Effector memory CD4-positive, alpha-beta T cell (primary cell): ENCODE measurements around the gene USP6NL.

Experiments
- DNase-seq, 3 donors: peaks; one replicate each; pipeline ENCODE4 v3.0.0-alpha.2; 2020
- H3K27ac ChIP-seq: 2 replicates; pipeline ENCODE4 v1.7.0; 2013; ENCODE audit warnings: mild to moderate bottlenecking, low read length, moderate library complexity; ENCODE audit not compliant: insufficient read depth, poor library complexity, severe bottlenecking
- H3K27me3 ChIP-seq: replicated peaks from 2 replicates; pipeline ENCODE4 v1.7.0; 2013; ENCODE audit warnings: mild to moderate bottlenecking, low read length; ENCODE audit not compliant: insufficient read depth, control insufficient read depth, poor library complexity, severe bottlenecking
- H3K36me3 ChIP-seq: 2 replicates; pipeline ENCODE4 v1.7.0; 2013; ENCODE audit warnings: mild to moderate bottlenecking, low read length, moderate library complexity; ENCODE audit not compliant: control insufficient read depth, insufficient read depth
- H3K4me1 ChIP-seq: 2 replicates; pipeline ENCODE4 v1.7.0; 2013; ENCODE audit warnings: low read length, mild to moderate bottlenecking; ENCODE audit not compliant: control insufficient read depth, insufficient read depth, poor library complexity, severe bottlenecking
- H3K4me3 ChIP-seq: 2 replicates; pipeline ENCODE4 v1.7.0; 2013; ENCODE audit warnings: low read length, low read depth, mild to moderate bottlenecking; ENCODE audit not compliant: insufficient read depth, poor library complexity, severe bottlenecking
- H3K9me3 ChIP-seq: 2 replicates; pipeline ENCODE4 v1.7.0; 2013; ENCODE audit warnings: mild to moderate bottlenecking, low read length, moderate library complexity; ENCODE audit not compliant: control insufficient read depth

USP6NL gene

DNA sequence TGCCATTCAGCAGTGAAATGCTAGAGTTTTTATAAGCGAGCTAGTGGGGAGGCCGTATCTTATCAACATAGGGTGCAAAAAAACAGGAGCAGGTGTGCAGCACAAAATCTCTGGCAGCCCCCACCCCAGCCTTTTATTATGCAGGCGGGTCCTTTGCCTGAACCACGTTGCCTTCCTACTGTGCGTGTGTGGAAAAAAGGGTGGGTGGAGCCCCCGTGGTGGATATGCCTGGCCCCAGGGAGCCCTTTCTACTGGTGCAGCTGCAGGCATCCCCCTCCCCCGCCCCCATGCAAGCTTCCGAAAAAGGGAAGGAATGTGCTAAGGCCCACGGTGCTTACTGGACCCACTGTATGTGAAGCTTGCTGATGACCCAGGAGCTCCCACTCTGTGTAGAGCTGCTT, 175.9 kb downstream of the USP6NL start:
- peaks cover 9% of the 10 kb centered on the region for H3K4me1 ChIP-seq
- H3K9me3 ChIP-seq: no peaks in the 10 kb centered on the region
- no peaks in the 10 kb centered on the region for H3K27me3 ChIP-seq
- H3K27ac ChIP-seq: no peak overlapping the region
- no peak overlapping the region for H3K4me3 ChIP-seq
- H3K36me3 ChIP-seq: no peaks in the 10 kb centered on the region
- DNase-seq: no peak

DNA sequence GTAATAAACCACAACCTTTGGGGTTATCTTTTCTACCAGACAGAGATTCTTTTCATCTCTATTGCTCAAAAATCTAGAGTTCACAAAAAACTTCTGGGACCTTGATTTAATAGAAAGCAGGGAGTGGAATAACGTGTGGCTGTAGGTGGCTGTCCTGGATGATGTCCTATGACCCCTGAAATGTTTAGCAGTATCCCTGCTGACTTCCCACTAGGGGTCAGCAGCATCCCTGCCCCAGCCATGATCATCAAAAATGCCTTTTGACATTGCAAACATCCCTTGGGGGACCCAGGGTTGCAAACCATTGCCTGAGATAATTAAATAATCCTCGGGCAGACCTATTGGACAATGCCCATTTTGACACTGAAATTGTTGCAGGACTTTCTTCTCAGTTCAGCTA, 177.1 kb downstream of the USP6NL start:
- Histone ChIP-seq H3K36me3 (no peaks in the 10 kb centered on the region), H3K27ac (no peak overlapping the region)
- DNase-seq: no peak

DNA sequence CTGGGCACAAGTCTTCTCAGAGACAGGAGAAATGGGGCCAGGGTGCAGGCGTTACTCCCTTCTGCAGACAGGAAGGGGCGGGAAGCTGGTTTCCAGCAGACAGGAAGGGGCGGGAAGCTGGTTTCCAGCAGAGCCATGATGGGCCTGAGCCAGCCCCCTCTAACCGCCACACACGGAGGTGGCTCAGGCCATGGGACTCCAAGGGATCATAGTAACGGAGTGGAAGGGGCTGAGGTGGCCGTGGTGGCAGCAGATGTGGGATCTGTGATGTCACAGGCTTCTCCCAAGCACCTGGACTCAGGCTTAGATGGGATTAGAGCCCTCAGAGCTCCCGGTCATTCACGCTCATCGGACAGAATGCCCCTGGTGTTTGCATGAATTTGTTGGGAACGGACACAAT, 177.8 kb downstream of the USP6NL start:
- DNase-seq: no peak
- Histone ChIP-seq H3K27ac (no peak overlapping the region), H3K27me3 (no peaks in the 10 kb centered on the region), H3K36me3 (no peaks in the 10 kb centered on the region), H3K4me1 (no peaks in the 10 kb centered on the region), H3K4me3 (no peak overlapping the region), H3K9me3 (no peaks in the 10 kb centered on the region)

More for the DNA sequence above, 177.1 kb downstream of the USP6NL start:
- Histone ChIP-seq H3K4me3 (no peak overlapping the region), H3K4me1 (no peaks in the 10 kb centered on the region), H3K9me3 (no peaks in the 10 kb centered on the region), H3K27me3 (no peaks in the 10 kb centered on the region)

DNA sequence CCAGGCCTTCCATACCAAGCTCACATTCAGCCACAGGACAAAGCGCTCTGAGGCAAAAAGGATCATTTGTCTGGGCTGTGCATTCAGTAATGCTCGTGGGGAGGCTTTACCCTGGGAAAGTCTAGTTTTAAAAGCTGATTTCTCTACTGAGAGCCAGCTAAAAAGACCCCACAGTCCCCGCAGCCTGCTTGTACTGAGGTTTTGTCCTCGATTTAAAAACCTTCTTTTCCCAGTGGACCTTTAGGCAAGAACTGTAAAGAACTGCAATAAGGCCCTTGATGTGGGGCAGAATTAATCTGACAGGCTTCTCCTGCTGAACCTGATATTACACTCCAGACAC, 180.3 kb downstream of the USP6NL start:
- no peak for DNase-seq
- no peaks in the 10 kb centered on the region for H3K9me3 ChIP-seq
- no peaks in the 10 kb centered on the region for H3K27me3 ChIP-seq
- no peaks in the 10 kb centered on the region for H3K4me1 ChIP-seq
- H3K36me3 ChIP-seq: no peaks in the 10 kb centered on the region
- no peak overlapping the region for H3K27ac ChIP-seq
- H3K4me3 ChIP-seq: no peak overlapping the region

DNA sequence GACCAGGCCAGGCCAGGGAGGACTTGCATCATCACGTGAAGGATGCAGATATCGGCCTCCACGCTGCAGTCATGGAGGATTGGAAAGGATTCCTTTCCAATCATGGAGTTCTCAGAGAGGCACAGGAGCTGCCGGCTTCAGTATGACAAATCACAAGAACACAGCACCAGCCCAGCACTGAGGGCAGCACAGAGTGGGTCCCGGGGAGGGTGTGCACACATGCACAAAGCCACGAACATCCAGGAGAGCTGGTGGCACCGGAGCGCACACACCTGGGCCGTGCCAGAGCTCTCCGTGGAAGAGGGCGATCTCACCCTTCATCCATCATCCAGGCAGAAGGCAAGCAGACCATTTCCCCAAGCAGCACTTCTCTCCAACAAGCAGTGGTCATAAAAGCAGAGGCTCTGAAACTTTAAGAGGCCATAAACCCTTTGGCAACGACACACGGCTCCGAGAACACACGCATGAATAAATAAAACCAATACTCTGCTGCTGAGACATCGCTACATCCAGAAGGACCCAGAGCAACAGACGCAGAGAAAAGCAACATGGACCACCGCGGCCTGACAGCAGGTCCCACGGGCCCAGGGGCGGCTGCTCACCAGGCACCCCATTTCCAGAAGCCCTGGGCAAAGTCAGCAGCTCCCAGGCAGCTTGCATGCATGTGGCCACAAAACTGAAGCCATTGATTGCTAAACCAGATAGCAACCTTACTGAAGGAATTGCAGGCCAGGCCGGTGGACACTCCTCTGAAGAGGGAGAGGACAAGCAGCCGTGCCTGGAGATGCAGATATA, 180.8 kb downstream of the USP6NL start:
- DNase-seq: no peak
- no peak overlapping the region for H3K27ac ChIP-seq
- no peaks in the 10 kb centered on the region for H3K4me1 ChIP-seq
- no peaks in the 10 kb centered on the region for H3K27me3 ChIP-seq
- H3K9me3 ChIP-seq: no peaks in the 10 kb centered on the region
- H3K4me3 ChIP-seq: no peak overlapping the region
- H3K36me3 ChIP-seq: no peaks in the 10 kb centered on the region

DNA sequence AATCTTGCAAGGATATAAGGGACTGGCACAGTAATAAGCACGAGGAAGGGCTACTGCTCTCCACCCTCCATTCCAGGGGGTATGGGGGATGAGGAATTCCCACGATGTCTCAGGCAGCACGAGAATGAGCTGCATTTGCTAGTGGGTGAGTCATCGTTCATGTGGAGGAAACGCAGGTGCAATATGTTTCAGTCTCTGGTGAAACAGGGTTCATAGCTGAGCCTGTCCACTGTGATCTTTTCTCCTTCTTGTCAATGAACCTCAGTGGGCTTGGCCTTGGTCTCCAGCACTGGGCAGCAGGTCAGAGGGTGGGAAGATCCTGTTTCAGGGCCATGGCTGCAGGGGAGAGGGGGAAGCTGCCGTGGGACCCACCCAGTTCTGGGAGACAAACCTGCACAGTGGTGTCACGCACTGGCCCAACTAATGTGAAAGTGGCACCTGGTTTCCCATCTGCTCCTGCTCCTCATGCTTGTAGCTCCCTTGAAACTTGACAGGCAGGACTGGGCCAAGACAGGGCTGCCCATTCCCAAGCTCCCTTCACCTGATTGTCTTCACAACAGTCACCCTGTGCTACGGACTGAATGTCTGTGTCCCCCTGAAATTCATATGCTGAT, 181.9 kb downstream of the USP6NL start:
- Histone ChIP-seq H3K27me3 (no peaks in the 10 kb centered on the region), H3K36me3 (no peaks in the 10 kb centered on the region), H3K4me1 (no peaks in the 10 kb centered on the region), H3K27ac (no peak overlapping the region), H3K9me3 (no peaks in the 10 kb centered on the region), H3K4me3 (no peak overlapping the region)
- no peak for DNase-seq

DNA sequence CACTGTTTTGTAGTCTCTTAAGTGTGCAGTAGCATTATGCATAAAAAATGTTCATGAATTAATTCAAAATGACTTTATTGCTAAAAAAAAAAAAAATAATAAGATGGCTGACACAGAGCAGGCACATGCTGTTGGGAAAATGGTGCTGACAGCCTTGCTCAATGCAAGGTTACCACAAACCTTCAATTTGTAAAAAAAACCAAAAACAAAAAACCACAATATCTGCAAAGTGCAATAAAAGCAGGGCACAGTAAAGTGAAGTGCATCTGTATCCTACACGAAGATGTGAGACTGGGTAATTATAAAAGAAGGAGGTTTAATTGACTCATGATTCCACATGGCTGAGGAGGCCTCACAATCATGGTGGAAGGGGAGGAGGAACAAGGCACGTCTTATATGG, 185.8 kb downstream of the USP6NL start:
- no peaks in the 10 kb centered on the region for H3K4me1 ChIP-seq
- H3K27ac ChIP-seq: no peak overlapping the region
- H3K27me3 ChIP-seq: no peaks in the 10 kb centered on the region
- no peak overlapping the region for H3K4me3 ChIP-seq
- no peaks in the 10 kb centered on the region for H3K9me3 ChIP-seq
- no peaks in the 10 kb centered on the region for H3K36me3 ChIP-seq
- DNase-seq: no peak

DNA sequence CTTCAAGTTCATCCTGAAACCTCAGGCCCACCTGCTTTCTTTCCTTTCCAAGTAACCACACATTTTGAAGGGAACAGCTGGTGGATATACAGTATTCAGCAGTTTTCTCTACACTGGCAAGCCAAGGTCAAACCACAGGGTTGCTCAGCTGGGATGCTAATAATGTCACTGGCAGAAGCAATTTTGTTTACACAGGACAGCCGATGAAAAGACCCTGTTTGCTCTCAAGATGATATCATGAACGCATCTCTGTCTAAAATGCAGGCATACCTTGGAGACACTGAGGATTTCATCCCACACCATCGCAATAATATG, 186.2 kb downstream of the USP6NL start:
- Histone ChIP-seq H3K4me3 (no peak overlapping the region), H3K27ac (no peak overlapping the region), H3K9me3 (no peaks in the 10 kb centered on the region), H3K27me3 (no peaks in the 10 kb centered on the region), H3K4me1 (no peaks in the 10 kb centered on the region), H3K36me3 (no peaks in the 10 kb centered on the region)
- DNase-seq: no peak

DNA sequence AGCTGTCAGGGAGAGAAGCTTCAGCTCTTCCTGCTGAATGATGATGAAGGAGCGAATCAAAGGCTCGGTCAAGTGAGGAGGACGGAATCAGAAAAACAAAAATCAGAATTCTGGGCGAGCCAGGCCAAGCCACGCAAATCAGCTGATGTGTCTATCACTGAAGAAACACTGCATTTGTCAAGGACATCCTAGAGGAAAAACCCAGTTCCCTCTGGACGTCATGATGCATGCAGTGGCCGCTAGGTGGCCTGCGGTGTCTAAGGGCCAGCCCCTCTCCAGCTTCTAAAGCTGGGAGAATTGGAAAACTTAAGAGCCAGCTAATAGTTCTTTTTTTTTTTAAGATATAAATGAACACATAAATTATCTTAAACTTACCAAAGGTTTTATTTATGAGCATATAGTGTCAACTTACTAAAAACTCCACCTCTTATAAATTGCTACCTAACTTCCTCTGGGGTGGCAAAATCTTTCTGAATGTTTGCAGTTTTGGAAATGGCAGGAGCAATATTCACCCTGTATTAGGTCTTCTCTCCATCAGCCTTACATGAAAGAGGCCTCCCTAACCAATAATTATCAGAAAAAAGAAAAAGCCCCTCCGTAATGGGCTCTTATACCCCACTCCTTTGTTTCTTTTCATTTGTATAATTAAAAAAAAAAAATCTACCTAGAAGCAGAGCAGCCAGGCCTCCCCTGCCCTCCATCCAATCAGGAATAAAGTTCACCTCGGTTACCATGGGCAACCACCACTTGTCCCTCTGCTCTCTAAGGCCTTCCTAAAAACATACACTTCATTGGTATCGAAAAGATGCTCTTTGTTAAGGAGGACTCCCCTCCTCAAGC, 186.8 kb downstream of the USP6NL start:
- Histone ChIP-seq H3K27ac (no peak overlapping the region), H3K27me3 (no peaks in the 10 kb centered on the region), H3K9me3 (no peaks in the 10 kb centered on the region), H3K36me3 (no peaks in the 10 kb centered on the region), H3K4me1 (no peaks in the 10 kb centered on the region), H3K4me3 (no peak overlapping the region)
- no peak for DNase-seq

DNA sequence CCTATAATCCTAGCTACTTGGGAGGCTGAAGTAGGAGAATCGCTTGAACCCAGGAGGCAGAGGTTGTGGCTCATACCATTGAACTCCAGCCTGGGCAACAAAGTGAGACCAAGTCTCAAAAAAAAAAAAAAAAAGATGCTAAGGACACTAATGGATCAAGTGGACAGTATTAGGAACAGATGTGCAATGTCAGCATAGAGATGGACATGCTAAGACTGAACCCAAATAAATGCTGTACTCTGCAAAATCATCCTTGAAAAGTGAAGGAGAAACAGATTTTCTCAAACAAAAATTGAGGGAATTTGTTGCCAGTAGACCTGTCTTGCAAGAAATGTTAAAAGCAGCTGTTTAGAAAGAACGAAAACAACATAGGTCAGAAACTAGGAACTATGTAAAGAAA, 194.5 kb downstream of the USP6NL start:
- Histone ChIP-seq H3K4me1 (no peaks in the 10 kb centered on the region), H3K36me3 (no peaks in the 10 kb centered on the region), H3K4me3 (no peak overlapping the region), H3K9me3 (no peaks in the 10 kb centered on the region), H3K27ac (no peak overlapping the region), H3K27me3 (no peaks in the 10 kb centered on the region)
- no peak for DNase-seq
